Muscle layer of colon (tissue), 2 donors: ENCODE results near the gene PRDM8.
A peak's percentile ranks its signal among the peaks of the same experiment; 100 is the strongest.

Experiments used
- H3K27ac ChIP-seq: one replicate; pipeline ENCODE4 v1.7.0; 2013; ENCODE audit warnings: low read depth, mild to moderate bottlenecking, low read length, moderate library complexity
- H3K27me3 ChIP-seq, 2 donors: one replicate each; pipeline ENCODE4 v1.7.0; 2013; ENCODE audit warnings: low read length in 2 of 2, mild to moderate bottlenecking in 2 of 2; ENCODE audit not compliant: insufficient read depth in 2 of 2, control insufficient read depth in 1 of 2
- H3K36me3 ChIP-seq: one replicate; pipeline ENCODE4 v1.7.0; 2013; ENCODE audit warnings: mild to moderate bottlenecking, low read length; ENCODE audit not compliant: insufficient read depth
- H3K4me1 ChIP-seq: one replicate; pipeline ENCODE4 v1.7.0; 2013; ENCODE audit warnings: mild to moderate bottlenecking, low read length; ENCODE audit not compliant: insufficient read depth
- H3K4me3 ChIP-seq, 2 donors: one replicate each; pipeline ENCODE4 v1.7.0; 2013; ENCODE audit warnings: low read length in 2 of 2, low read depth in 1 of 2, mild to moderate bottlenecking in 1 of 2, moderate library complexity in 1 of 2
- H3K9ac ChIP-seq: one replicate; pipeline ENCODE4 v1.7.0; 2013; ENCODE audit warnings: low read length
- H3K9me3 ChIP-seq: one replicate; pipeline ENCODE4 v1.7.0; 2013; ENCODE audit warnings: mild to moderate bottlenecking, low read length
- donor health status: abdominal sarcoma.
- donor health status: Adenocarcinoma of cecum.

Gene PRDM8

GRCh38 chr4:80184825-80185756, 12.2 kb upstream of the PRDM8 start:
- Histone ChIP-seq H3K36me3 (no peaks in the 10 kb centered on the region), H3K4me1 (peaks cover 27% of the 10 kb centered on the region), H3K27ac (peak overlapping the region; percentile 80), H3K4me3 (peak overlapping the region; percentile 96 to 100), H3K9me3 (no peaks in the 10 kb centered on the region), H3K9ac (peak overlapping the region; percentile 52), H3K27me3 (no peaks in the 10 kb centered on the region)

- Histone ChIP-seq H3K4me1 (peaks cover 27% of the 10 kb centered on the region), H3K9me3 (no peaks in the 10 kb centered on the region), H3K4me3 (peak overlapping the region; percentile 96 to 100), H3K27me3 (no peaks in the 10 kb centered on the region), H3K9ac (no peak overlapping the region), H3K27ac (no peak overlapping the region), H3K36me3 (no peaks in the 10 kb centered on the region)
These were observed 11.3 kb upstream of the PRDM8 start for GRCh38 chr4:80185787-80186548.

- Histone ChIP-seq H3K4me1 (peaks cover 27% of the 10 kb centered on the region), H3K4me3 (peak overlapping the region in 1 of 2 donors; percentile 100), H3K36me3 (no peaks in the 10 kb centered on the region), H3K27me3 (no peaks in the 10 kb centered on the region), H3K9ac (no peak overlapping the region), H3K27ac (no peak overlapping the region), H3K9me3 (no peaks in the 10 kb centered on the region)
These were observed 10.6 kb upstream of the PRDM8 start for GRCh38 chr4:80186676-80187075.

GRCh38 chr4:80187677-80188076, 9.6 kb upstream of the PRDM8 start:
- no peaks in the 10 kb centered on the region for H3K27me3 ChIP-seq
- peaks cover 27% of the 10 kb centered on the region for H3K4me1 ChIP-seq

GRCh38 chr4:80188457-80188800, 8.9 kb upstream of the PRDM8 start:
- H3K4me1 ChIP-seq: peaks cover 20% of the 10 kb centered on the region
- no peak overlapping the region for H3K4me3 ChIP-seq
- H3K9me3 ChIP-seq: no peaks in the 10 kb centered on the region
- no peak overlapping the region for H3K9ac ChIP-seq
- H3K36me3 ChIP-seq: no peaks in the 10 kb centered on the region
- H3K27ac ChIP-seq: no peak overlapping the region
- H3K27me3 ChIP-seq: no peaks in the 10 kb centered on the region

More at GRCh38 chr4:80187677-80188076, 9.6 kb upstream of the PRDM8 start:
- no peak overlapping the region for H3K4me3 ChIP-seq
- H3K9me3 ChIP-seq: no peaks in the 10 kb centered on the region
- H3K36me3 ChIP-seq: no peaks in the 10 kb centered on the region
- H3K9ac ChIP-seq: no peak overlapping the region
- H3K27ac ChIP-seq: no peak overlapping the region

- Histone ChIP-seq H3K27me3 (no peaks in the 10 kb centered on the region), H3K9me3 (no peaks in the 10 kb centered on the region), H3K4me3 (no peak overlapping the region), H3K9ac (no peak overlapping the region), H3K27ac (no peak overlapping the region), H3K36me3 (no peaks in the 10 kb centered on the region), H3K4me1 (peaks cover 20% of the 10 kb centered on the region)
These were observed 8.4 kb upstream of the PRDM8 start for GRCh38 chr4:80188801-80189458.

GRCh38 chr4:80189581-80189955, 7.7 kb upstream of the PRDM8 start:
- H3K27me3 ChIP-seq: no peaks in the 10 kb centered on the region
- no peak overlapping the region for H3K9ac ChIP-seq
- no peak overlapping the region for H3K27ac ChIP-seq
- no peak overlapping the region for H3K4me3 ChIP-seq
- H3K36me3 ChIP-seq: no peaks in the 10 kb centered on the region
- no peaks in the 10 kb centered on the region for H3K9me3 ChIP-seq
- peaks cover 20% of the 10 kb centered on the region for H3K4me1 ChIP-seq

GRCh38 chr4:80189956-80190677, 7.2 kb upstream of the PRDM8 start:
- Histone ChIP-seq H3K4me3 (no peak overlapping the region), H3K4me1 (peaks cover 18% of the 10 kb centered on the region), H3K36me3 (no peaks in the 10 kb centered on the region), H3K27ac (no peak overlapping the region), H3K9ac (no peak overlapping the region), H3K27me3 (no peaks in the 10 kb centered on the region), H3K9me3 (no peaks in the 10 kb centered on the region)

GRCh38 chr4:80192252-80192866, 4.9 kb upstream of the PRDM8 start:
- Histone ChIP-seq H3K27ac (no peak overlapping the region), H3K4me1 (no peaks in the 10 kb centered on the region), H3K9ac (no peak overlapping the region), H3K27me3 (no peaks in the 10 kb centered on the region), H3K9me3 (no peaks in the 10 kb centered on the region), H3K4me3 (no peak overlapping the region), H3K36me3 (peaks cover under 1% of the 10 kb centered on the region)

GRCh38 chr4:80192937-80193336, 4.4 kb upstream of the PRDM8 start:
- H3K27ac ChIP-seq: no peak overlapping the region
- no peaks in the 10 kb centered on the region for H3K9me3 ChIP-seq
- no peak overlapping the region for H3K9ac ChIP-seq
- H3K4me1 ChIP-seq: no peaks in the 10 kb centered on the region
- no peaks in the 10 kb centered on the region for H3K27me3 ChIP-seq
- H3K4me3 ChIP-seq: no peak overlapping the region
- H3K36me3 ChIP-seq: peaks cover 5% of the 10 kb centered on the region
